Gastroesophageal sphincter (tissue), 3 donors: ENCODE measurements around the gene PDE11A.

ENCODE experiments used
- EP300 ChIP-seq: sonication (generic); formaldehyde crosslinking; IDR thresholded peaks from one replicate; pipeline ENCODE4 v1.6.1; 2017; ENCODE audit warnings: antibody characterized with exemption, mild to moderate bottlenecking
- POLR2A ChIP-seq, 2 donors: fragments of 450-650 bp; IDR thresholded peaks; one replicate each; pipeline ENCODE4 v1.6.1; 2017; ENCODE audit warnings: antibody characterized with exemption in 2 of 2, mild to moderate bottlenecking in 2 of 2, moderate library complexity in 1 of 2
- TF ChIP-seq, protein P1 (sequence below), 4 experiments: fragments of 200-600 bp in 2 of 4; fragments of 450-650 bp in 2 of 4; sonication (generic) in 1 of 4; IDR thresholded peaks; one replicate each; pipeline ENCODE4 v1.5.1; 2017 to 2019; ENCODE audit warnings: antibody characterized with exemption in 4 of 4, mild to moderate bottlenecking in 2 of 4, moderate library complexity in 2 of 4

- TF ChIP-seq, protein P1, sequence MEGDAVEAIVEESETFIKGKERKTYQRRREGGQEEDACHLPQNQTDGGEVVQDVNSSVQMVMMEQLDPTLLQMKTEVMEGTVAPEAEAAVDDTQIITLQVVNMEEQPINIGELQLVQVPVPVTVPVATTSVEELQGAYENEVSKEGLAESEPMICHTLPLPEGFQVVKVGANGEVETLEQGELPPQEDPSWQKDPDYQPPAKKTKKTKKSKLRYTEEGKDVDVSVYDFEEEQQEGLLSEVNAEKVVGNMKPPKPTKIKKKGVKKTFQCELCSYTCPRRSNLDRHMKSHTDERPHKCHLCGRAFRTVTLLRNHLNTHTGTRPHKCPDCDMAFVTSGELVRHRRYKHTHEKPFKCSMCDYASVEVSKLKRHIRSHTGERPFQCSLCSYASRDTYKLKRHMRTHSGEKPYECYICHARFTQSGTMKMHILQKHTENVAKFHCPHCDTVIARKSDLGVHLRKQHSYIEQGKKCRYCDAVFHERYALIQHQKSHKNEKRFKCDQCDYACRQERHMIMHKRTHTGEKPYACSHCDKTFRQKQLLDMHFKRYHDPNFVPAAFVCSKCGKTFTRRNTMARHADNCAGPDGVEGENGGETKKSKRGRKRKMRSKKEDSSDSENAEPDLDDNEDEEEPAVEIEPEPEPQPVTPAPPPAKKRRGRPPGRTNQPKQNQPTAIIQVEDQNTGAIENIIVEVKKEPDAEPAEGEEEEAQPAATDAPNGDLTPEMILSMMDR (IDR thresholded peaks at IDR 0.05): no peak
- TF ChIP-seq POLR2A (IDR thresholded peaks at IDR 0.05): no peak
- TF ChIP-seq EP300: no peak
These were observed 453.1 kb downstream of the PDE11A start for GRCh38 chr2:177619461-177619860.
